ENCODE measurements around the gene TRIP11.
A peak's percentile ranks its signal among the peaks of the same experiment; 100 is the strongest.

Gene TRIP11

DNA sequence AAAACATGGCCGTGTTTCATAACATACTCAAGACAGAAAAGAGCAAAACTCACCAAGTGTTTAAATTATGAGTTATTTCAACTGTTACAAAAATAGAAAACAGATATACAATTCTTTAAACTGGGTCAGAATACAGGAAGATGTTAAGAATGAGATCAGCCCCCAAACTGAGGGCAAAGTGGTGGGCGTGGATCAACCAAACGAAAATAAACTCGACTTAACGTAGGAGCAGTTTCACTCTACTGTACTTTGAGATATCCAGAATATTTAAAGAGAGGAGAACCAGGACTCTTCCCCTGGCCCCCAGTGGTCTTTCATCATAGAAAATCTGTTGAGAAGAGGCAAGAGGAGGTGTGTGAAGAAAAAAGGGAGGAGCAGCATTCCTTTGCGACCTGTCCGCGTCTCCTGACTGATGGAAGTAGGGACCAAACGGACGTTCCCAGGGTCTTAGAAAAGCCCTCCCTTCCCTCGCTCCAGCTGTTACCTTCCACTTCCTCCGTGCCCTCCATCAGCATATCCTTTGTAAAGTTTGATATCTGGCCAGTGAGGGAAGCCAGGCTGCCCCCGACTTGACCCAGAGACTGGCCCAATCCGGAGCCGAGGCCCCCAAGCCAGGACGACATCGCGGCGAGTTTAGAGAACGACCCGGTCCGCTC lies 668 bp downstream of the TRIP11 start:
- peak overlapping the region; percentile 92 for H3K27ac ChIP-seq (ENCODE audit: low read depth, low read length)
- H3K4me3 ChIP-seq (ENCODE audit: low read depth in 1 of 2, low read length in 2 of 2), result peak overlapping the region; percentile 92 to 96
- H3K9me3 ChIP-seq (ENCODE audit: control insufficient read depth in 1 of 2, low read length in 2 of 2), result no peaks in the 10 kb centered on the region
- H3K27me3 ChIP-seq (ENCODE audit: control insufficient read depth in 1 of 2, insufficient read depth in 2 of 2, low read length in 2 of 2), result no peaks in the 10 kb centered on the region
- no peaks in the 10 kb centered on the region for H3K36me3 ChIP-seq (ENCODE audit: control insufficient read depth in 1 of 2, insufficient read depth in 2 of 2, low read length in 2 of 2)
- H3K4me1 ChIP-seq (ENCODE audit: control insufficient read depth in 1 of 2, insufficient read depth in 2 of 2, low read length in 2 of 2), result peaks cover 5 to 24% of the 10 kb centered on the region in 2 donors
- peak overlapping the region; percentile 99 to 100 for H3K9ac ChIP-seq (ENCODE audit: low read depth in 1 of 2, low read length in 2 of 2)

GRCh38 chr14:92037989-92038388 lies 1.9 kb downstream of the TRIP11 start:
- no peak overlapping the region for H3K27ac ChIP-seq (ENCODE audit: low read depth, low read length)
- H3K4me1 ChIP-seq (ENCODE audit: control insufficient read depth in 1 of 2, insufficient read depth in 2 of 2, low read length in 2 of 2), result peaks cover 5 to 24% of the 10 kb centered on the region in 2 donors
- H3K36me3 ChIP-seq (ENCODE audit: control insufficient read depth in 1 of 2, insufficient read depth in 2 of 2, low read length in 2 of 2), result no peaks in the 10 kb centered on the region
- peak overlapping the region; percentile 92 to 96 for H3K4me3 ChIP-seq (ENCODE audit: low read depth in 1 of 2, low read length in 2 of 2)
- H3K27me3 ChIP-seq (ENCODE audit: control insufficient read depth in 1 of 2, insufficient read depth in 2 of 2, low read length in 2 of 2), result no peaks in the 10 kb centered on the region
- H3K9ac ChIP-seq (ENCODE audit: low read depth in 1 of 2, low read length in 2 of 2), result peak overlapping the region; percentile 11 to 68
- H3K9me3 ChIP-seq (ENCODE audit: control insufficient read depth in 1 of 2, low read length in 2 of 2), result no peaks in the 10 kb centered on the region

DNA sequence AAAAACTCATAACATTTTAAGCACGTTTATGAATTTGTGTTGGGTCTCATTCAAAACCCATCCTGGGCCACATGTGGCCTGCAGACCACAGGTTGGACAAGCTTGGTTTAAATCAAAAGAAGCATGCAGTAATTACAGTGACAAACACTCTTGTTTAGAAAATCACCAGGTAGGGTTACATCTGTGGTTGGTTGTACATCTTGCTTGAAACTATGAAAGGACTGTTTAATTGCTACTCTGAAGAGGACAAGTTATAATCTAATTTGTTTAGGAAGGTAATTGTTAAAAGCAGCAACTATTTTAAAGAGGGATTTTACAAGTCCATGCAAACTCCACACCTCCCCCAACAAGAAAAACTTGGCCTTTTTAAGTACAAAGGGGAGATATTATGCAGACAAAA lies 4.0 kb downstream of the TRIP11 start:
- H3K27ac ChIP-seq (ENCODE audit: low read depth, low read length), result no peak overlapping the region
- peaks cover 0 to 9% of the 10 kb centered on the region in 2 donors for H3K36me3 ChIP-seq (ENCODE audit: control insufficient read depth in 1 of 2, insufficient read depth in 2 of 2, low read length in 2 of 2)
- no peak overlapping the region for H3K9ac ChIP-seq (ENCODE audit: low read depth in 1 of 2, low read length in 2 of 2)
- no peaks in the 10 kb centered on the region for H3K9me3 ChIP-seq (ENCODE audit: control insufficient read depth in 1 of 2, low read length in 2 of 2)
- peaks cover 5 to 20% of the 10 kb centered on the region in 2 donors for H3K4me1 ChIP-seq (ENCODE audit: control insufficient read depth in 1 of 2, insufficient read depth in 2 of 2, low read length in 2 of 2)
- peak overlapping the region in 1 of 2 donors; percentile 3 for H3K4me3 ChIP-seq (ENCODE audit: low read depth in 1 of 2, low read length in 2 of 2)
- H3K27me3 ChIP-seq (ENCODE audit: control insufficient read depth in 1 of 2, insufficient read depth in 2 of 2, low read length in 2 of 2), result no peaks in the 10 kb centered on the region

GRCh38 chr14:92033906-92034687 lies 5.8 kb downstream of the TRIP11 start:
- peaks cover 5 to 14% of the 10 kb centered on the region in 2 donors for H3K4me1 ChIP-seq (ENCODE audit: control insufficient read depth in 1 of 2, insufficient read depth in 2 of 2, low read length in 2 of 2)
- no peaks in the 10 kb centered on the region for H3K9me3 ChIP-seq (ENCODE audit: control insufficient read depth in 1 of 2, low read length in 2 of 2)
- H3K9ac ChIP-seq (ENCODE audit: low read depth in 1 of 2, low read length in 2 of 2), result no peak overlapping the region
- no peak overlapping the region for H3K27ac ChIP-seq (ENCODE audit: low read depth, low read length)
- no peaks in the 10 kb centered on the region for H3K27me3 ChIP-seq (ENCODE audit: control insufficient read depth in 1 of 2, insufficient read depth in 2 of 2, low read length in 2 of 2)
- peak overlapping the region; percentile 19 to 29 for H3K4me3 ChIP-seq (ENCODE audit: low read depth in 1 of 2, low read length in 2 of 2)
- peaks cover 3 to 15% of the 10 kb centered on the region in 2 donors for H3K36me3 ChIP-seq (ENCODE audit: control insufficient read depth in 1 of 2, insufficient read depth in 2 of 2, low read length in 2 of 2)

- Histone ChIP-seq H3K4me1 (ENCODE audit: control insufficient read depth in 1 of 2, insufficient read depth in 2 of 2, low read length in 2 of 2) (peaks cover 5 to 14% of the 10 kb centered on the region in 2 donors), H3K27ac (ENCODE audit: low read depth, low read length) (no peak overlapping the region), H3K4me3 (ENCODE audit: low read depth in 1 of 2, low read length in 2 of 2) (no peak overlapping the region), H3K9ac (ENCODE audit: low read depth in 1 of 2, low read length in 2 of 2) (no peak overlapping the region), H3K27me3 (ENCODE audit: control insufficient read depth in 1 of 2, insufficient read depth in 2 of 2, low read length in 2 of 2) (no peaks in the 10 kb centered on the region), H3K36me3 (ENCODE audit: control insufficient read depth in 1 of 2, insufficient read depth in 2 of 2, low read length in 2 of 2) (peaks cover 3 to 19% of the 10 kb centered on the region in 2 donors), H3K9me3 (ENCODE audit: control insufficient read depth in 1 of 2, low read length in 2 of 2) (no peaks in the 10 kb centered on the region)
Observed at GRCh38 chr14:92033433-92033832, 6.4 kb downstream of the TRIP11 start.

DNA sequence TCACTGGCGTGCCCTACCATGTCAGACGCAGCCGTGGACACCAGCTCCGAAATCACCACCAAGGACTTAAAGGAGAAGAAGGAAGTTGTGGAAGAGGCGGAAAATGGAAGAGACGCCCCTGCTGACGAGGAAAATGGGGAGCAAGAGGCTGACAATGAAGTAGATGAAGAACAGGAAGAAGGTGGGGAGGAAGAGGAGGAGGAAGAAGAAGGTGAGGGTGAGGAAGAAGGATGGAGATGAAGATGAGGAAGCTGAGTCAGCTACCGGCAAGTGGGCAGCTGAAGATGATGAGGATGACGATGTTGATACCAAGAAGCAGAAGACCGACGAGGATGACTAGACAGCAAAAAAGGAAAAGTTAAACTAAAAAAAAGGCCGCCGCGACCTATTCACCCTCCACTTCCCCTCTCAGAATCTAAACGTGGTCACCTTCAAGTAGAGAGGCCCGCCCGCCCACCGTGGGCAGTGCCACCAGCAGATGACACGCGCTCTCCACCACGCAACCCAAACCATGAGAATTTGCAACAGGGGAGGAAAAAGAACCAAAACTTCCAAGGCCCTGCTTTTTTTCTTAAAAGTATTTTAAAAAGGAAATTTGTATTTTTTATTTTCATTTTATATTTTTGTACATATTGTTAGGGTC lies 13.2 kb downstream of the TRIP11 start:
- no peaks in the 10 kb centered on the region for H3K27me3 ChIP-seq (ENCODE audit: control insufficient read depth in 1 of 2, insufficient read depth in 2 of 2, low read length in 2 of 2)
- no peak overlapping the region for H3K4me3 ChIP-seq (ENCODE audit: low read depth in 1 of 2, low read length in 2 of 2)
- no peak overlapping the region for H3K27ac ChIP-seq (ENCODE audit: low read depth, low read length)
- no peaks in the 10 kb centered on the region for H3K4me1 ChIP-seq (ENCODE audit: control insufficient read depth in 1 of 2, insufficient read depth in 2 of 2, low read length in 2 of 2)
- no peak overlapping the region for H3K9ac ChIP-seq (ENCODE audit: low read depth in 1 of 2, low read length in 2 of 2)
- no peaks in the 10 kb centered on the region for H3K9me3 ChIP-seq (ENCODE audit: control insufficient read depth in 1 of 2, low read length in 2 of 2)
- peaks cover 7 to 61% of the 10 kb centered on the region in 2 donors for H3K36me3 ChIP-seq (ENCODE audit: control insufficient read depth in 1 of 2, insufficient read depth in 2 of 2, low read length in 2 of 2)

- Histone ChIP-seq H3K4me3 (ENCODE audit: low read depth in 1 of 2, low read length in 2 of 2) (no peak overlapping the region), H3K36me3 (ENCODE audit: control insufficient read depth in 1 of 2, insufficient read depth in 2 of 2, low read length in 2 of 2) (peaks cover 7 to 57% of the 10 kb centered on the region in 2 donors), H3K27me3 (ENCODE audit: control insufficient read depth in 1 of 2, insufficient read depth in 2 of 2, low read length in 2 of 2) (no peaks in the 10 kb centered on the region), H3K9ac (ENCODE audit: low read depth in 1 of 2, low read length in 2 of 2) (no peak overlapping the region), H3K4me1 (ENCODE audit: control insufficient read depth in 1 of 2, insufficient read depth in 2 of 2, low read length in 2 of 2) (no peaks in the 10 kb centered on the region), H3K9me3 (ENCODE audit: control insufficient read depth in 1 of 2, low read length in 2 of 2) (no peaks in the 10 kb centered on the region), H3K27ac (ENCODE audit: low read depth, low read length) (no peak overlapping the region)
Observed at GRCh38 chr14:92022036-92022435, 17.8 kb downstream of the TRIP11 start.

DNA sequence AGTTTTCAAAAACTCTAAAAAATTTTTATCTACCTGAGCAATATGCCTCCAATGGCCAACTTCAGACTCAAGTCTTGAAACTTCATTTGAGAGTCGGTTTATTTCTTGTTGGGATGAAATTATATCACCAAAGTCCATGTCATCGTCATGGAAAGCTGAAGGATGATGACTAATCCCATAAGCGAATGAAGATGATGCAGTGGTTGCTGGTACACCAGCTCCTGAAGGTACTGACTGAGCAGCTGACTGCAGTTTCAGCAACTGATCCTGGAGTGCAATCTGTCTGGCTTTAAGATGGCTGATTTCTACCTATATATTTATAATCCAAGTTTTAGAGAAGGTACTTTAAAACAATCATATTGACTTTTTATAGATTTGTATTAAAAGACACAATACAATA lies 18.3 kb downstream of the TRIP11 start:
- no peak overlapping the region for H3K4me3 ChIP-seq (ENCODE audit: low read depth in 1 of 2, low read length in 2 of 2)
- H3K9me3 ChIP-seq (ENCODE audit: control insufficient read depth in 1 of 2, low read length in 2 of 2), result no peaks in the 10 kb centered on the region
- no peaks in the 10 kb centered on the region for H3K4me1 ChIP-seq (ENCODE audit: control insufficient read depth in 1 of 2, insufficient read depth in 2 of 2, low read length in 2 of 2)
- H3K27ac ChIP-seq (ENCODE audit: low read depth, low read length), result no peak overlapping the region
- no peaks in the 10 kb centered on the region for H3K27me3 ChIP-seq (ENCODE audit: control insufficient read depth in 1 of 2, insufficient read depth in 2 of 2, low read length in 2 of 2)
- H3K9ac ChIP-seq (ENCODE audit: low read depth in 1 of 2, low read length in 2 of 2), result no peak overlapping the region
- H3K36me3 ChIP-seq (ENCODE audit: control insufficient read depth in 1 of 2, insufficient read depth in 2 of 2, low read length in 2 of 2), result peaks cover 9 to 55% of the 10 kb centered on the region in 2 donors

- H3K9ac ChIP-seq (ENCODE audit: low read depth in 1 of 2, low read length in 2 of 2), result no peak overlapping the region
- no peak overlapping the region for H3K4me3 ChIP-seq (ENCODE audit: low read depth in 1 of 2, low read length in 2 of 2)
- peaks cover 25 to 56% of the 10 kb centered on the region in 2 donors for H3K36me3 ChIP-seq (ENCODE audit: control insufficient read depth in 1 of 2, insufficient read depth in 2 of 2, low read length in 2 of 2)
- H3K9me3 ChIP-seq (ENCODE audit: control insufficient read depth in 1 of 2, low read length in 2 of 2), result no peaks in the 10 kb centered on the region
- H3K27me3 ChIP-seq (ENCODE audit: control insufficient read depth in 1 of 2, insufficient read depth in 2 of 2, low read length in 2 of 2), result no peaks in the 10 kb centered on the region
- H3K4me1 ChIP-seq (ENCODE audit: control insufficient read depth in 1 of 2, insufficient read depth in 2 of 2, low read length in 2 of 2), result peaks cover 0 to 5% of the 10 kb centered on the region in 2 donors
- no peak overlapping the region for H3K27ac ChIP-seq (ENCODE audit: low read depth, low read length)
Observed at GRCh38 chr14:92014040-92014439, 25.8 kb downstream of the TRIP11 start.
